HCT116 (cell line): ENCODE measurements around the gene AP3S1. TPM values are rescaled to one million over a fixed set of nuclear protein-coding genes. Genes with fewer than 3 reads are reported as not detected.

Experiments
- ATAC-seq: fragments of 200-7000 bp; cut with Tn5 transposase; 2 replicates; pipeline ENCODE4 v1.9.1; 2020; ENCODE audit warnings: mild to moderate bottlenecking, moderate library complexity
- BruUV-seq: library from RNA; stranded (reverse); fragments of 400-500 nt; replicated peaks from 2 replicates; lab custom pipeline; 2021; lab: Mats Ljungman, UMichigan
- CTCF ChIA-PET: fragments of 300-600 bp; sonication (Branson Sonifier 250); formaldehyde crosslinking; loops from one replicate; lab custom pipeline; 2021; ENCODE audit warnings: antibody characterized with exemption; lab: Charles Lee
- POLR2A ChIA-PET: fragments of 300-600, 350-600 bp; sonication (Branson Sonifier 250); formaldehyde crosslinking; loops from one replicate; lab custom pipeline; 2021; ENCODE audit warnings: antibody characterized with exemption; lab: Charles Lee
- RAD21 ChIA-PET, 2 experiments: fragments of 300-600 bp; sonication (Branson Sonifier 250); formaldehyde crosslinking; loops; one replicate each; lab custom pipeline; 2023; ENCODE audit warnings: low total read pairs in 2 of 2; ENCODE audit not compliant: uncharacterized antibody in 2 of 2, unreplicated experiment in 2 of 2, low non-redundant PET in 1 of 2; lab: Charles Lee
- DNase-seq: peaks from one replicate; pipeline ENCODE4 v3.0.0-alpha.2; 2010; ENCODE audit warnings: low read depth, low spot score
- H2AFZ ChIP-seq: fragments of 200-600 bp; shearing (Covaris generic), sonication (generic); 2 replicates; pipeline ENCODE4 v1.6.1; 2017; ENCODE audit warnings: low read depth, mixed run types, mixed read lengths, antibody characterized with exemption, low read length; ENCODE audit not compliant: poor library complexity, severe bottlenecking
- H3K27ac ChIP-seq: 2 replicates; pipeline ENCODE4 v1.5.1; 2012; ENCODE audit warnings: low read depth, low read length
- H3K27me3 ChIP-seq: fragments of 200-600 bp; sonication (generic); 2 replicates; pipeline ENCODE4 v1.6.1; 2016; ENCODE audit warnings: mixed run types, low read length, mixed read lengths; ENCODE audit not compliant: insufficient read depth
- H3K36me3 ChIP-seq, 2 experiments: fragments of 200-500 bp in 1 of 2; fragments of 200-600 bp in 1 of 2; sonication (Bioruptor generic) in 1 of 2; sonication (generic) in 1 of 2; 2 replicates each; pipeline versions ENCODE4 v1.5.1 to v1.6.1; 2014 to 2016; ENCODE audit warnings: low read length in 2 of 2, inconsistent platforms in 1 of 2, mixed read lengths in 1 of 2, mixed run types in 1 of 2; ENCODE audit not compliant: insufficient read depth in 2 of 2, control insufficient read depth in 1 of 2
- H3K4me1 ChIP-seq, 2 experiments: fragments of 200-600 bp in 1 of 2; sonication (generic) in 1 of 2; 2 replicates each; pipeline versions ENCODE4 v1.5.1 to v1.6.1; 2012 to 2017; ENCODE audit warnings: low read length in 2 of 2, inconsistent platforms in 1 of 2, mild to moderate bottlenecking in 1 of 2, mixed read lengths in 1 of 2, mixed run types in 1 of 2, moderate library complexity in 1 of 2; ENCODE audit not compliant: insufficient read depth in 2 of 2, control insufficient read depth in 1 of 2
- H3K4me2 ChIP-seq: fragments of 200-600 bp; sonication (generic); 2 replicates; pipeline ENCODE4 v1.6.1; 2017; ENCODE audit warnings: mixed run types, low read length, mixed read lengths
- H3K4me3 ChIP-seq, 2 experiments: fragments of 200-600 bp in 1 of 2; sonication (generic) in 1 of 2; replicated peaks in 1 of 2; 2 replicates each; pipeline ENCODE4 v1.5.1; 2011 to 2016; ENCODE audit warnings: low read length in 2 of 2, control low read depth in 1 of 2, low read depth in 1 of 2, mild to moderate bottlenecking in 1 of 2, mixed read lengths in 1 of 2, mixed run types in 1 of 2
- H3K79me2 ChIP-seq: fragments of 200-600 bp; sonication (generic); 2 replicates; pipeline ENCODE4 v1.6.1; 2017; ENCODE audit warnings: mild to moderate bottlenecking, mixed run types, low read length, moderate library complexity, mixed read lengths; ENCODE audit not compliant: insufficient read depth
- H3K9ac ChIP-seq: fragments of 200-600 bp; sonication (generic); 2 replicates; pipeline ENCODE4 v1.6.1; 2016; ENCODE audit warnings: low read length, mixed read lengths
- H3K9me2 ChIP-seq: fragments of 200-600 bp; sonication (generic), shearing (Covaris generic); 2 replicates; pipeline ENCODE4 v1.6.1; 2017; ENCODE audit warnings: mixed run types, mild to moderate bottlenecking, moderate library complexity; ENCODE audit not compliant: insufficient read depth
- H3K9me3 ChIP-seq, 2 experiments: fragments of 200-500 bp in 1 of 2; fragments of 200-600 bp in 1 of 2; sonication (Bioruptor generic) in 1 of 2; sonication (generic) in 1 of 2; 2 replicates each; pipeline ENCODE4 v1.6.1; 2014 to 2017; ENCODE audit warnings: low read length in 2 of 2, mixed read lengths in 2 of 2, inconsistent platforms in 1 of 2, low read depth in 1 of 2, mild to moderate bottlenecking in 1 of 2, mixed run types in 1 of 2, moderate library complexity in 1 of 2; ENCODE audit not compliant: control insufficient read depth in 1 of 2, insufficient read depth in 1 of 2
- H4K20me1 ChIP-seq: fragments of 200-600 bp; sonication (generic), shearing (Covaris generic); 2 replicates; pipeline ENCODE4 v1.6.1; 2017; ENCODE audit warnings: mixed run types, mild to moderate bottlenecking, moderate library complexity; ENCODE audit not compliant: insufficient read depth
- ELF1 ChIP-seq: IDR thresholded peaks from 2 replicates; pipeline ENCODE4 v1.6.1; 2012; ENCODE audit warnings: low read depth, borderline replicate concordance
- FOSL1 ChIP-seq: IDR thresholded peaks from 2 replicates; pipeline ENCODE4 v1.6.1; 2012; ENCODE audit warnings: low read depth
- REST ChIP-seq: IDR thresholded peaks from 2 replicates; pipeline ENCODE4 v1.6.1; 2012; ENCODE audit warnings: low read depth
- SP1 ChIP-seq: IDR thresholded peaks from 2 replicates; pipeline ENCODE4 v1.6.1; 2012; ENCODE audit warnings: low read depth
- ZNF274 ChIP-seq: fragments of 200-500 bp; sonication (Bioruptor generic); IDR thresholded peaks from 2 replicates; pipeline ENCODE4 v1.6.1; 2014; ENCODE audit warnings: mild to moderate bottlenecking, low read depth, low read length, inconsistent platforms
- intact Hi-C: fragments of 100-400 bp; cut with micrococcal nuclease; formaldehyde crosslinking; loops from 2 replicates; pipeline ENCODE4 v1.10.0; 2022
- total RNA-seq: library from RNA; stranded (reverse); gene quantifications from one replicate; pipeline ENCODE4 v1.2.1, GENCODE V29; 2021; ENCODE audit not compliant: unreplicated experiment

The AP3S1 gene
- total RNA-seq, 1 experiment from 2014 or later, result 432 TPM

- Histone ChIP-seq H3K9me3 (no peaks in the 10 kb centered on the region), H4K20me1 (peaks cover 13% of the 10 kb centered on the region; the same call in 1 of the 2 replicates), H3K27me3 (no peaks in the 10 kb centered on the region), H3K9ac (no peak overlapping the region), H3K36me3 (peaks cover 0 to 6% of the 10 kb centered on the region in 2 experiments; a peak in 2 of 4 replicates), H3K9me2 (no peaks in the 10 kb centered on the region), H3K4me2 (peak overlapping the region; percentile 23), H3K4me1 (peaks cover 80 to 98% of the 10 kb centered on the region in 2 experiments), H2AFZ (no peak overlapping the region), H3K4me3 (no peak overlapping the region), H3K79me2 (peaks cover 100% of the 10 kb centered on the region), H3K27ac (peak overlapping the region; percentile 76; the same call in 1 of the 2 replicates)
- intact Hi-C loops, result no loop called here
- no TSS peak for BruUV-seq
- CTCF ChIA-PET, result no interaction called here
- ATAC-seq (no peak), DNase-seq (no peak)
- POLR2A ChIA-PET, result no interaction called here
- no peak for TF ChIP-seq ZNF274
- RAD21 ChIA-PET, result no interaction called here
These were observed 12.4 kb downstream of the AP3S1 start for GRCh38 chr5:115854139-115854538.

- Histone ChIP-seq H3K27me3 (no peaks in the 10 kb centered on the region), H3K79me2 (peaks cover 100% of the 10 kb centered on the region), H3K9me3 (no peaks in the 10 kb centered on the region), H3K9ac (no peak overlapping the region), H3K9me2 (no peaks in the 10 kb centered on the region), H2AFZ (no peak overlapping the region), H3K4me1 (peaks cover 80 to 98% of the 10 kb centered on the region in 2 experiments), H4K20me1 (peaks cover 25% of the 10 kb centered on the region; the same call in 1 of the 2 replicates), H3K27ac (peak overlapping the region; percentile 76), H3K36me3 (peaks cover 0 to 17% of the 10 kb centered on the region in 2 experiments; a peak in 2 of 4 replicates), H3K4me3 (no peak overlapping the region), H3K4me2 (peak overlapping the region; percentile 36; the same call in 1 of the 2 replicates)
- ChIA-PET POLR2A (interaction anchor here (1.2 to 1.5 kb wide), 2 partner anchors 9 to 13 kb away, joined by 3 to 5 read pairs; no protein-coding TSS in a partner anchor), CTCF (no interaction called here), RAD21 (no interaction called here)
- BruUV-seq, result no TSS peak
- TF ChIP-seq SP1 (no peak), ELF1 (no peak), REST (no peak), FOSL1 (0 out of 2 replicates have a peak, but pooled peaks have one; percentile 5)
- intact Hi-C loops, result no loop called here
- DNase-seq, result no peak
- no peak for ATAC-seq
These were observed 14.2 kb downstream of the AP3S1 start for GRCh38 chr5:115855959-115856358.
